GM12875 (cell line): Measurements from ENCODE around the gene ZIC4.

ENCODE experiments used
- H3K4me3 ChIP-seq: one replicate; pipeline ENCODE4 v1.5.1; 2011; ENCODE audit warnings: low read depth, low read length, control low read depth
- CTCF ChIP-seq: IDR thresholded peaks from 2 replicates; pipeline ENCODE4 v1.5.1; 2011; ENCODE audit warnings: low read depth, mild to moderate bottlenecking, control low read depth, inconsistent platforms, low read length, moderate library complexity, borderline replicate concordance; ENCODE audit not compliant: insufficient read depth

ZIC4 gene

GRCh38 chr3:147380977-147381376, 25.4 kb downstream of the ZIC4 start:
- no peak overlapping the region for H3K4me3 ChIP-seq
- no peak for TF ChIP-seq CTCF

GRCh38 chr3:147380387-147380951, 25.9 kb downstream of the ZIC4 start:
- no peak overlapping the region for H3K4me3 ChIP-seq
- no peak for TF ChIP-seq CTCF

DNA sequence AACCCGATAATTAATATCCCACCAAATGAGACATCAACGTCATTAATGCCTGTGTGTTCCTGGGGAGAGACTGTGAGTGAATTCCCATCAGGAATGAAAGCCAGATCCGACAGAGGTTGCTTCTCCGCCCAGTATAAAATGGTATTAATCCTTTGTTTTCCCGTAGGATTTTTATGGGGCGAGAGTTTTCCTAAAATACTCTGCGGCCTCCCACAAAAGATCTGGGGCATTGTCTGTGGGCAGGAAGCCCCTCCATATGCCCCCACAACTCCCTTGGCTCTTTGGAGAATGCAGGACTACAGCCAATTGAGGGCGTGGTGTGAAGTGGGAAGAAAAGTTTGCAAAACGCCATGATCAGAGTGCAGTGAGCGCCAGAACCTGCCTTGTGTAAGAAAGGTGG, 26.7 kb downstream of the ZIC4 start:
- H3K4me3 ChIP-seq = no peak overlapping the region
- TF ChIP-seq CTCF = no peak

DNA sequence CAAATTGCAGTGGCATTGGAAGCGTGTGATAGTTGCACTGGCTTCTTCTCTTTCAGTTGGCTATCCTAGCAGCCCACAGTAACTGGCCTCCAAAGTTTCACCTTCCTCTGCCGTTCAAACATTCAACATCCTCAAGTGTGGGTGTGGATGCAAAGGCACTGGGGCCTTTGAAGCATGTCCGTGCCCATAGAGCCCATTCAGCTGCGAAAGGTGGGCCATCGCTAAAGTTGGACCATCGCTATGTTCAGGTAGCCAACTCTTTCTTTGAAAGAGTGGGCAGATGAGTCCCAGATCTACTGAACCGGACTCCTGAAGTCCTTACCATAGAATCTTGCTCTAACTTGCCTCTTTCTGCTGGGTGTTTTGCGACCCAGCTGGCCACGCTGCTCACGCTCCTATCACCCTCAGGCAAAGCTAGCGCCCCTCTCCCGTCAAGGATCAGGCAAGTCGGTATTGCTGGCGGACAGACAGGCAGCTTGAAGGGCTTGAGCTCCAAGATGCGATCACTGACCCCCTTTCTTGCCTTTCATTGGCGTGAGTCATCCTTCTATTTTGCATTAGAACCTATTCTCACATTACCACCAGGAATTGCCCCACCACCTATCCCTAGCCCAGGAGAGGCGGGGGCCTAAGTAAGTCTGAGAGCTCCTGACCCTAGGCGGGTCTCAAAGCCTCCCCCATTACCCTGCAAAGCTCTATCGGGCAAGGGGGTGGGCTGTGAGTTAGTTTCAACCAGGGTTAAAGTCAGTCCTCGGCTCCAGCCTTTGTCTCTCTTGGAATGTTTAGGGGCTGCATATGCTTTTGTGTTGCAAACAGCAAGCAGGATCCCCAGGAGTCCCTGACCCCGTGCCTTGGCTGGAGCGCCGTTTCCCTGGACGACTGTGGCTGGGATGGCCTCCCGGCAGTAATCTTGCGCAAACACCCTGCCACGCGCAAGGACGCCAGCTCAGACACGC, 28.7 kb downstream of the ZIC4 start:
- no peak overlapping the region for H3K4me3 ChIP-seq
- no peak for TF ChIP-seq CTCF

- H3K4me3 ChIP-seq = no peak overlapping the region
- no peak for TF ChIP-seq CTCF
Observed at GRCh38 chr3:147373301-147373700, 33.0 kb downstream of the ZIC4 start.

- TF ChIP-seq CTCF = no peak
- H3K4me3 ChIP-seq = no peak overlapping the region
Observed at GRCh38 chr3:147372525-147373027, 33.8 kb downstream of the ZIC4 start.
